ENCODE results near the gene NBR1. TPM values are rescaled to one million over a fixed set of nuclear protein-coding genes. Genes with fewer than 3 reads are reported as not detected.

The NBR1 gene
- total and polyA plus RNA-seq, 4 donors: 25.5 to 127 (median 50.4) TPM

GRCh38 chr17:43212641-43213490 lies 41.9 kb downstream of the NBR1 start:
- Histone ChIP-seq H3K4me1 (ENCODE audit: control insufficient read depth in 5 of 5, insufficient read depth in 5 of 5, low read length in 5 of 5) (peaks cover 2 to 17% (median 11%) of the 10 kb centered on the region in 5 donors), H3K36me3 (ENCODE audit: control insufficient read depth in 4 of 4, insufficient read depth in 4 of 4, low read length in 4 of 4) (peaks cover 3 to 35% (median 15%) of the 10 kb centered on the region in 4 donors), H3K4me3 (no peak overlapping the region), H3K27ac (ENCODE audit: low read depth in 1 of 2, low read length in 1 of 2) (no peak overlapping the region), H3K27me3 (ENCODE audit: control insufficient read depth in 3 of 3, insufficient read depth in 3 of 3, low read length in 2 of 3) (no peaks in the 10 kb centered on the region), H3K9me3 (ENCODE audit: control insufficient read depth in 4 of 4, insufficient read depth in 3 of 4, low read length in 3 of 4) (no peaks in the 10 kb centered on the region), H3K9ac (ENCODE audit: insufficient read depth in 1 of 2, low read length in 2 of 2) (peak overlapping the region; percentile 32 to 93)
- 37 to 61% methylated on average over 7 of the region's 7 CpGs for whole genome bisulfite sequencing, 2 donors
- no peak for ATAC-seq (ENCODE audit: insufficient read depth, low FRiP score)
- no peak for TF ChIP-seq CTCF (IDR thresholded peaks at IDR 0.05; ENCODE audit: control extremely low read depth, extremely low read depth)
- DNase-seq: peak; percentile 15 to 33 (median 21)

GRCh38 chr17:43213545-43213944 lies 42.5 kb downstream of the NBR1 start:
- Histone ChIP-seq H3K4me1 (ENCODE audit: control insufficient read depth in 5 of 5, insufficient read depth in 5 of 5, low read length in 5 of 5) (peaks cover 2 to 17% (median 11%) of the 10 kb centered on the region in 5 donors), H3K9ac (ENCODE audit: insufficient read depth in 1 of 2, low read length in 2 of 2) (peak overlapping the region in 1 of 2 donors; percentile 93), H3K27me3 (ENCODE audit: control insufficient read depth in 3 of 3, insufficient read depth in 3 of 3, low read length in 2 of 3) (no peaks in the 10 kb centered on the region), H3K9me3 (ENCODE audit: control insufficient read depth in 4 of 4, insufficient read depth in 3 of 4, low read length in 3 of 4) (no peaks in the 10 kb centered on the region), H3K4me3 (no peak overlapping the region), H3K36me3 (ENCODE audit: control insufficient read depth in 4 of 4, insufficient read depth in 4 of 4, low read length in 4 of 4) (peaks cover 3 to 35% (median 13%) of the 10 kb centered on the region in 4 donors), H3K27ac (ENCODE audit: low read depth in 1 of 2, low read length in 1 of 2) (no peak overlapping the region)
- ATAC-seq (ENCODE audit: insufficient read depth, low FRiP score): no peak
- WGBS, 2 donors: 88 to 96% methylated on average over 2 of the region's 2 CpGs
- no peak for DNase-seq
- no peak for TF ChIP-seq CTCF (IDR thresholded peaks at IDR 0.05; ENCODE audit: control extremely low read depth, extremely low read depth)

- DNase-seq (no peak), ATAC-seq (ENCODE audit: insufficient read depth, low FRiP score) (no peak)
- no peak overlapping the region for H3K4me3 ChIP-seq
- H3K27ac ChIP-seq (ENCODE audit: low read depth in 1 of 2, low read length in 1 of 2): no peak overlapping the region
- peaks cover 0 to 28% (median 13%) of the 10 kb centered on the region in 4 donors for H3K36me3 ChIP-seq (ENCODE audit: control insufficient read depth in 4 of 4, insufficient read depth in 4 of 4, low read length in 4 of 4)
- TF ChIP-seq CTCF (IDR thresholded peaks at IDR 0.05; ENCODE audit: control extremely low read depth, extremely low read depth): no peak
- WGBS, 2 donors: 96 to 100% methylated on average over 3 of the region's 3 CpGs
- no peak overlapping the region for H3K9ac ChIP-seq (ENCODE audit: insufficient read depth in 1 of 2, low read length in 2 of 2)
- H3K9me3 ChIP-seq (ENCODE audit: control insufficient read depth in 4 of 4, insufficient read depth in 3 of 4, low read length in 3 of 4): no peaks in the 10 kb centered on the region
- peaks cover 3 to 22% (median 15%) of the 10 kb centered on the region in 5 donors for H3K4me1 ChIP-seq (ENCODE audit: control insufficient read depth in 5 of 5, insufficient read depth in 5 of 5, low read length in 5 of 5)
- H3K27me3 ChIP-seq (ENCODE audit: control insufficient read depth in 3 of 3, insufficient read depth in 3 of 3, low read length in 2 of 3): no peaks in the 10 kb centered on the region
These were observed 44.3 kb downstream of the NBR1 start for GRCh38 chr17:43215341-43215740.
